Fibroblast of lung (primary cell): ENCODE measurements around the gene CLEC18B. TPM values are rescaled to one million over a fixed set of nuclear protein-coding genes. Genes with fewer than 3 reads are reported as not detected.
A peak's percentile ranks its signal among the peaks of the same experiment; 100 is the strongest.

Experiments
- DNase-seq, 2 donors: peaks; one replicate each; pipeline versions ENCODE4 v3.0.0 to v3.0.0-alpha.2; 2010; ENCODE audit warnings: low read depth in 2 of 2
- H2AFZ ChIP-seq: 2 replicates; pipeline ENCODE4 v1.5.1; 2012; ENCODE audit warnings: low read length, control low read depth, inconsistent platforms
- H3K27ac ChIP-seq: 2 replicates; pipeline ENCODE4 v1.5.1; 2011; ENCODE audit warnings: low read length, control low read depth; ENCODE audit not compliant: insufficient read depth
- H3K27me3 ChIP-seq: 2 replicates; pipeline ENCODE4 v1.5.1; 2011; ENCODE audit warnings: mild to moderate bottlenecking, low read length; ENCODE audit not compliant: control insufficient read depth, insufficient read depth
- H3K36me3 ChIP-seq: 2 replicates; pipeline ENCODE4 v1.5.1; 2011; ENCODE audit warnings: low read length; ENCODE audit not compliant: control insufficient read depth, insufficient read depth
- H3K4me1 ChIP-seq: 2 replicates; pipeline ENCODE4 v1.5.1; 2011; ENCODE audit warnings: low read length; ENCODE audit not compliant: control insufficient read depth, insufficient read depth; ENCODE audit errors: extremely low read depth
- H3K4me2 ChIP-seq: 2 replicates; pipeline ENCODE4 v1.5.1; 2011; ENCODE audit warnings: low read length, control low read depth; ENCODE audit not compliant: insufficient read depth; ENCODE audit errors: extremely low read depth
- H3K4me3 ChIP-seq, 4 experiments: fragments of 200-600 bp in 1 of 4; sonication (generic) in 1 of 4; replicated peaks in 1 of 4; 2 replicates each; pipeline ENCODE4 v1.5.1; 2011 to 2016; ENCODE audit warnings: low read length in 4 of 4, low read depth in 3 of 4, mild to moderate bottlenecking in 3 of 4, control low read depth in 2 of 4, inconsistent platforms in 1 of 4, mixed read lengths in 1 of 4; ENCODE audit not compliant: insufficient read depth in 1 of 4; ENCODE audit errors: control extremely low read depth in 1 of 4
- H3K79me2 ChIP-seq: 2 replicates; pipeline ENCODE4 v1.5.1; 2012; ENCODE audit warnings: mild to moderate bottlenecking, low read length, inconsistent platforms; ENCODE audit not compliant: control insufficient read depth, insufficient read depth
- H3K9ac ChIP-seq: 2 replicates; pipeline ENCODE4 v1.5.1; 2011; ENCODE audit warnings: mild to moderate bottlenecking, low read length, control low read depth; ENCODE audit not compliant: insufficient read depth
- H3K9me3 ChIP-seq: 2 replicates; pipeline ENCODE4 v1.5.1; 2012; ENCODE audit warnings: low read depth, low read length; ENCODE audit not compliant: control insufficient read depth, insufficient read depth
- H4K20me1 ChIP-seq: 2 replicates; pipeline ENCODE4 v1.5.1; 2011; ENCODE audit warnings: low read length; ENCODE audit not compliant: control insufficient read depth, insufficient read depth; ENCODE audit errors: extremely low read depth
- CTCF ChIP-seq, 2 donors: IDR thresholded peaks in 1 of 2; conservative IDR thresholded peaks in 1 of 2; 1 replicate in 1 of 2; 2 replicates in 1 of 2; pipeline ENCODE4 v1.5.1; 2011 to 2012; ENCODE audit warnings: low read length in 2 of 2, control low read depth in 1 of 2, inconsistent platforms in 1 of 2, low read depth in 1 of 2, mild to moderate bottlenecking in 1 of 2
- EZH2 ChIP-seq: IDR thresholded peaks from 2 replicates; pipeline ENCODE4 v1.5.1; 2012; ENCODE audit warnings: low read length, control low read depth, mild to moderate bottlenecking; ENCODE audit errors: missing control alignments
- polyA plus RNA-seq, 2 donors: library from polyadenylated mRNA; depleted of rRNA in 1 of 2; stranded (reverse) in 1 of 2; unstranded in 1 of 2; fragments of >200 nt; gene quantifications; 2 replicates each; pipeline ENCODE4 v1.2.1, GENCODE V29; 2011 to 2012; ENCODE audit warnings: missing spikeins in 1 of 2
- total RNA-seq: library from RNA; depleted of rRNA; stranded (reverse); fragments of >200 nt; gene quantifications from 2 replicates; pipeline ENCODE4 v1.2.1, GENCODE V29; 2014

Gene CLEC18B
- total and polyA plus RNA-seq, 2 donors (not counting 1 experiment from before 2014, with no cell fraction given), result 0.15 to 0.83 TPM

DNA sequence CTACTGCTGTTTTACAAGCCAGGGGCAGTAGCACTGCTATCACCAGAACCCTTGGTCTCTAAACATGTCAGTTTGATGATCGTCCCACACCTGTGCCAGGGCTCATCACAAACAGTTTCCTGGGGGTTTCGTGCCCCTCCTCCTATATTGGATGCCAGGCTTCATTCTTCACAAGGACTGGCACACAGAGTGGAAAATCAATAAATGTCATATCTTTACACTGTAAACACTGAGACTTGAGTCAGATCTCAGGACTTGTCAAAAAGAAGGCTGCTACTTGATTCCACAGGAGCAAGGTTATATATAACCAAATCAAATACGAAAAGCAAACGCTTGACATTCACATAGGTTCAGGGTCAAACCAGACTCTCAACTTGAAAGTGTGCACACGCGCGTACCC, 39.3 kb upstream of the CLEC18B start:
- Histone ChIP-seq H3K9ac (no peak overlapping the region), H3K4me3 (no peak overlapping the region), H4K20me1 (no peaks in the 10 kb centered on the region), H3K4me1 (no peaks in the 10 kb centered on the region), H3K27ac (no peak overlapping the region), H3K27me3 (no peaks in the 10 kb centered on the region), H3K79me2 (no peaks in the 10 kb centered on the region), H3K4me2 (no peak overlapping the region), H2AFZ (no peak overlapping the region), H3K9me3 (no peaks in the 10 kb centered on the region), H3K36me3 (peaks cover 17% of the 10 kb centered on the region)
- DNase-seq, result no peak
- TF ChIP-seq CTCF (conservative IDR thresholded peaks at IDR 0.05 in 1 of 2, IDR thresholded peaks at IDR 0.05 in 1 of 2; ENCODE audit: low read depth in 1 of 2, low read length in 2 of 2) (no peak), EZH2 (no peak)

DNA sequence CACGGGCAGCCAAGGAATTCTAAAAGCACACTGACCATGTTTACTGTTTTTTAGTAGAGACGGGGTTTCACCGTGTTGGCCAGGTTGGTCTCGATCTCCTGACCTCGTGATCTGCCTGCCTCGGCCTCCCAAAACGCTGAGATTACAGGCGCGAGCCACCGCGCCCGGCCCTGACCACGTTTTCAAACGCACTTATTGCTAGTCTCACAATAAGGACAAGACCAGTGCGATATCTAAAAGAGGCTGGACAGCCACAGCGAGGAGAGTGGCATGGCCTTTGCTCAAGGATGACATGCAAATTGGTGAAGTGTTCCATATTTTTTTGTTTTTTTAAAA, 35.0 kb upstream of the CLEC18B start:
- Histone ChIP-seq H3K27me3 (no peaks in the 10 kb centered on the region), H3K9ac (no peak overlapping the region), H3K36me3 (peaks cover 18% of the 10 kb centered on the region), H3K79me2 (no peaks in the 10 kb centered on the region), H4K20me1 (no peaks in the 10 kb centered on the region), H2AFZ (no peak overlapping the region), H3K4me2 (no peak overlapping the region), H3K4me1 (no peaks in the 10 kb centered on the region), H3K27ac (no peak overlapping the region), H3K9me3 (no peaks in the 10 kb centered on the region), H3K4me3 (no peak overlapping the region)
- TF ChIP-seq EZH2, result no peak
- TF ChIP-seq CTCF (conservative IDR thresholded peaks at IDR 0.05 in 1 of 2, IDR thresholded peaks at IDR 0.05 in 1 of 2; ENCODE audit: low read depth in 1 of 2, low read length in 2 of 2), result no peak
- DNase-seq, result no peak

DNA sequence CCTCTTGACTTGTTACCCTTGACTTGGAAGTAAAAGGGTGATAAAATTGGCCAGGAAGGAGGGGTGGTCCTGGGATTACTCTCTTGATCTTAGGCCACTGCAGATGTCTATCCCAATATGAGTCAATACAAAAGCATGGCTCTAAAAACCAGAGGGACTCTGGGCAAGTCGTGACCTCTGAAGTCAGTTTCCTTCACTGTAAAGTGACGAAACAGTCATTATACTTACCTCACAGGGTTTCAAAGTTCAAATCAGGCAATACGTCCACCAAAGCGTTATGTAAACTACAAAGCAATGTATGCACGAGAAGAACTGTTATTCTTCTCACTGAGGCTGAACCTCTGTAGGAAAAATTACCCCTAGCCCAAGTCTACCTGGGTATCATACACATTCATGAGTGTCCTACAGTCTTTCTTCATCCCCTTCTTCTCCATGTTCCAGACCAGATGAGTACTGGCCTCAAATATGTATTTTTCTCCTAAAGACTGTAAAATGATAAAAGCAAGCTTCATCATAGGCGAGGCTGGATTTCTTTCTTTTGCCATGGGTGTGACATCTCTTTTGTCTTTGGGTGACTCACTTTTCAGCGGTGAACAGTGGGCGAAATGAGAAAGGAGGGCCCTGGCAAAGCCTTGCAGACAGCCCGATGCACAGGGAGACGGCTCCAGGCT, 34.5 kb upstream of the CLEC18B start:
- Histone ChIP-seq H3K36me3 (peaks cover 18% of the 10 kb centered on the region), H3K4me3 (no peak overlapping the region), H3K27me3 (no peaks in the 10 kb centered on the region), H3K79me2 (no peaks in the 10 kb centered on the region), H3K9me3 (no peaks in the 10 kb centered on the region), H3K4me1 (no peaks in the 10 kb centered on the region), H4K20me1 (no peaks in the 10 kb centered on the region), H2AFZ (no peak overlapping the region), H3K27ac (no peak overlapping the region), H3K9ac (no peak overlapping the region), H3K4me2 (no peak overlapping the region)
- peak; percentile 46 to 90 for DNase-seq
- TF ChIP-seq EZH2 (no peak), CTCF (conservative IDR thresholded peaks at IDR 0.05 in 1 of 2, IDR thresholded peaks at IDR 0.05 in 1 of 2; ENCODE audit: low read depth in 1 of 2, low read length in 2 of 2) (no peak)
